ENCODE data around the gene GPRASP2. TPM values are rescaled to one million over a fixed set of nuclear protein-coding genes. Genes with fewer than 3 reads are reported as not detected.
"Not testable (repeated sequence)": the region's sequence is repeated elsewhere in the genome, so short reads cannot be mapped to it uniquely, and the experiment has no call there.

Gene GPRASP2
- total and polyA plus RNA-seq, 5 experiments from 2014 or later: 3.2 to 11.0 (median 5.3) TPM

DNA sequence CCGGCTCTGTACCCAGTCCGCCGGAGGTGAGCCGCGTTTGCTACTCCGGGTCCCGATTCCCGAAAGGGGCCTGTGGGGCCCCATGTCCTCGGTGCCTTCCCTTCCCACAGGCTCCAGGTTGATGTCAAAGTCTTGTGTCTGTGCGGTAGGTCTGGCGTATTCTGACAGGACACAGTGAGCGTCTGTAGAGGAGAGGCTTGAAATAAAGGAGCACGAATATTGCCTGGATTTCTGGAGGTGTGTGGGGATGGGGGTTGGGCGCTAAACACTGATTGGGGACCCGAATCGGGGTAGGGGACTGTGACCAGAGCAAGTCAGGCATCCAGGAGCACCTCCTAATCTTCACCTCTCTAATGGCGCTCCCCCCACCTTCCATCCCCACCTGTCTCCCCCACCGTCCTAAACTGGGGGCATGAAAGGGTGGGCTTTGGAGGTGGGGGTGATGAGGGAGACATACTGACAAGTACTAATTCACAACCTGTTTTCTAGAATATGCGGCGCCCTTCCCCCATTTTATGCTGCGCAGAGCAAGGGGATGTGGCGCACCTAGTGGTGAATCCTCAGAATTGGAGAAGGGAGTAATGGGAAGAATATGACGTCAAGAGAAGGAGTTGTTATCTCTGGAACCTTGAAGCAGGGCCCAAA, 855 bp downstream of the GPRASP2 start:
- H3K4me3 Mint-ChIP-seq: peak overlapping the region; percentile 70 to 90 (median 86)
- POLR2A ChIA-PET: no interaction called here
- peaks cover 10 to 27% (median 23%) of the 10 kb centered on the region in 4 donors for H3K4me1 Mint-ChIP-seq
- ATAC-seq (peak; percentile 48 to 52), DNase-seq (peak in 5 of 10 donors; percentile 10 to 31 (median 19))
- no peaks in the 10 kb centered on the region for H3K36me3 Mint-ChIP-seq
- peak overlapping the region in 8 of 10 donors; percentile 48 to 88 (median 70) for H3K27ac Mint-ChIP-seq
- H3K27me3 Mint-ChIP-seq: peaks cover 0 to 7% (median 0%) of the 10 kb centered on the region in 5 donors
- H3K9me3 Mint-ChIP-seq: no peaks in the 10 kb centered on the region

DNA sequence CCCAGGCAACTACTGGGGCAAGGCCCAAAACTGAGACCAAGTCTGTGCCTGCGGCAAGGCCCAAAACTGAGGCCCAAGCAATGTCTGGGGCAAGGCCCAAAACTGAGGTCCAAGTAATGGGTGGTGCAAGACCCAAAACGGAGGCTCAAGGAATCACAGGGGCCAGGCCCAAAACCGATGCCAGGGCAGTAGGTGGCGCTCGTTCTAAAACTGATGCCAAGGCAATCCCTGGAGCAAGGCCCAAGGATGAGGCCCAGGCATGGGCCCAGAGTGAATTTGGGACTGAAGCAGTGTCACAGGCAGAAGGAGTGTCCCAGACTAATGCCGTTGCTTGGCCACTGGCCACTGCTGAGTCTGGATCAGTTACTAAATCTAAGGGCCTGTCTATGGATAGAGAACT, 2.7 kb downstream of the GPRASP2 start:
- ATAC-seq (no peak), DNase-seq (no peak)
- Mint-ChIP-seq H3K4me3 (peak overlapping the region in 1 of 10 donors; percentile 39), H3K4me1 (peaks cover 6 to 19% (median 15%) of the 10 kb centered on the region in 4 donors), H3K36me3 (no peaks in the 10 kb centered on the region), H3K9me3 (no peaks in the 10 kb centered on the region), H3K27ac (no peak overlapping the region), H3K27me3 (peaks cover 0 to 7% (median 0%) of the 10 kb centered on the region in 5 donors)
- POLR2A ChIA-PET: no interaction called here

DNA sequence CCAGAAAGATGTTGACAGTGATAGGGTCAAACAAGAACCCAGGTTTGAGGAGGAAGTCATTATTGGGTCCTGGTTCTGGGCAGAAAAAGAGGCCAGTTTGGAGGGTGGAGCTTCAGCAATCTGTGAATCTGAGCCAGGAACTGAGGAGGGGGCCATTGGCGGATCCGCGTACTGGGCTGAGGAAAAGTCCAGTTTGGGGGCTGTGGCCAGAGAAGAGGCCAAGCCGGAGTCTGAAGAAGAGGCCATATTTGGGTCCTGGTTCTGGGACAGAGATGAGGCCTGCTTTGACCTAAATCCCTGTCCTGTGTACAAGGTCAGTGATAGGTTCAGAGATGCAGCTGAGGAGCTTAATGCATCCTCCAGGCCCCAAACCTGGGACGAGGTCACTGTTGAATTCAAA, 3.7 kb downstream of the GPRASP2 start:
- H3K36me3 Mint-ChIP-seq: no peaks in the 10 kb centered on the region
- POLR2A ChIA-PET: no interaction called here
- no peak overlapping the region for H3K27ac Mint-ChIP-seq
- ATAC-seq (no peak), DNase-seq (no peak)
- no peaks in the 10 kb centered on the region for H3K9me3 Mint-ChIP-seq
- no peak overlapping the region for H3K4me3 Mint-ChIP-seq
- H3K4me1 Mint-ChIP-seq: peaks cover 12 to 25% (median 23%) of the 10 kb centered on the region in 4 donors
- peaks cover 0 to 5% (median 0%) of the 10 kb centered on the region in 5 donors for H3K27me3 Mint-ChIP-seq

DNA sequence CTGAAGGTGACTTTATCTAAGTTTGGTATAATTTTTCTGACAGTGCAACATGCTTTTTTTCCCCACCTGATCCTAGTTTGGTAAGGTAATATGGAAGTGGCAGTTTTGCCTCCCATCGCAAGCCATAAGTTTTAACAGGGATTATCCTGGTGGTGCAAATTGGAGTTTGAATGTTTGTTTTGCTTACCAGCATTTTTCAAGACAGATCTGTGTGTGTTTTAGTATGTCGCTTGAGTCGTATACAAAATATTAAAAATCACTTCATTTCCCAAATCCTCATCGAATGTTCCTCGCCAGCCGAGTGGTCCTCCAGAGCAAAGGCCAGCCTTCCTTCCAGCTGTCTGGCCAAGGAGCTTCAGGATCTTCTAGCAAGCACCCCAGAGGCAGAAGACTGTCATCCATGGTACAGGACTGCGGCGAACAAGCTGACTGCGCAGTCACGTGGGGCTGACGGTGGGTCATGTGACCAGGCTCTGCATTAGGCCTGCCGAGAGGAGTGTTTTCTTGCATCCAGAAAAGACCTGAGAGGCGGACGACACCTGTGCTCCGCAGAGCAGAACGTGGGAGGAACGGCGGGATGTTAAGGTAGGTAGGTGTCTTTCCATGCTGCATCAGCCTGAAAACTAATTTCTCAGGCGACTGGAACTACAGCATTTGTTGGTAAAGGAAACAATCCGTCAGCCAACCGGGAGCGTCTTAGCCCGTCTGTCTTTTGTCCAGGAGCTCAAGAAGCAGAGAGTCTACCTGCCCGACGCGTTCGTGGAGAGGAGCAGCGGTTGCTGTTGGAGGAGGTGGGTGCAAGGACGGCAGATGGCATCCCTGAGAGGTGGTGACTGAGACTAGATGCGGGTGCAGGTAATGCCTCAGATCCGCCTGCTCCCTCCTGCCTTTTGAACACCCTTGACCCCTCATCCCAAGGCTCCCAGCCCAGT, 8.3 kb downstream of the GPRASP2 start, which contains the start of gene GPRASP3:
TSS of gene GPRASP3 (plus strand) at position 507 of the 932 bp plus-strand sequence. CDS start 28,253 bp downstream, outside the sequence.
- peak within 1 kb of the TSS; percentile 85 to 96 (median 93) for H3K4me3 Mint-ChIP-seq
- H3K27me3 Mint-ChIP-seq: no peaks in the 10 kb centered on the region
- H3K27ac Mint-ChIP-seq: peak within 1 kb of the TSS; percentile 84 to 96 (median 92)
- peak; percentile 99 for ATAC-seq
- peak; percentile 44 to 83 (median 63) for DNase-seq
- peaks cover 6 to 17% (median 11%) of the 10 kb centered on the region in 4 donors for H3K4me1 Mint-ChIP-seq
- H3K36me3 Mint-ChIP-seq: peaks cover 0 to 4% (median 0%) of the 10 kb centered on the region in 3 donors
- POLR2A ChIA-PET: interaction anchor here (1.3 kb wide), 1 partner anchor 789 kb away, joined by 5 read pairs; the partner anchor contains the start of gene ZMAT1
- no peaks in the 10 kb centered on the region for H3K9me3 Mint-ChIP-seq

DNA sequence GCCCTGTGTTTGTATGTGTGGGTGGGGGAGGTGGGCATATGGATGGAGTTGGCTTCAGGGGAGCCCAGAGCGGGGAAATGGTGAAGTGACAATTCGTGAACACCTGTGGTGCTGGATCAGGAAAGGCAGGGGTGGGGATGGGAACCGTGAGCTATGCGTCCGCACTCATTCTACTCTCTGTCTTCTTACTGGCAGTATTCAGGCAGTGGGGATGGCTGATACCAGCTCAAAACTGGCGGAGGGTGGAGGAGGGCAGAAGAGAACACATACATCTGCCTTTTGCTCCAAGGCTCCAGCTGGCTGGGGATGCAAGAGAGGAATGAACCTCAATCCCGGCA, 8.9 kb downstream of the GPRASP2 start:
- POLR2A ChIA-PET: interaction anchor here (1.3 kb wide), 1 partner anchor 789 kb away, joined by 5 read pairs; the partner anchor contains the start of gene ZMAT1
- H3K27ac Mint-ChIP-seq: peak overlapping the region in 8 of 10 donors; percentile 16 to 96 (median 92)

DNA sequence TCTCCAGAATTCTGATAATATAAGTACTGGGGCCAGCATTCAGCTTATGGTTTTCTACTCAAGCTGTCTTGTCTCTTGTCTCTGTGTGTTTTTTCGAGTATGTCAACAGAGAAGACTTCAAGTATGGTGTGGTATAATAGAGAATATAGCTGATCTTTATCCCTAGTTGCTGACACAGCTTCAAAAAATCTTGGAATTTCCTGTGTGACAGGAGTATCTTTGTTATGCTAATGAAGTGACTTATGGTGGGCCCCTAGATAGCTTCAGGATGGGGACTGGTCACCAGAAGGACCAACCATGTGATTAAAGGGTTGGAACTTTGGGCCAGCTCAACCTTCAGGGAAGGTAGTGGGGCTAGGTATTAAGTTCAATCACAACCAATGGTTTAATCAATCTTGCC, 11.2 kb downstream of the GPRASP2 start:
- Mint-ChIP-seq H3K9me3 (no peaks in the 10 kb centered on the region), H3K4me3 (no peak overlapping the region), H3K4me1 (peaks cover 6 to 17% (median 11%) of the 10 kb centered on the region in 4 donors), H3K36me3 (peaks cover 0 to 10% (median 0%) of the 10 kb centered on the region in 3 donors), H3K27me3 (no peaks in the 10 kb centered on the region), H3K27ac (no peak overlapping the region)
- DNase-seq (no peak), ATAC-seq (no peak)
- POLR2A ChIA-PET: no interaction called here

More for the DNA sequence above, 8.9 kb downstream of the GPRASP2 start:
- ATAC-seq, DNase-seq, H3K27me3 Mint-ChIP-seq, H3K36me3 Mint-ChIP-seq, H3K9me3 Mint-ChIP-seq: not testable (repeated sequence)
- peak overlapping the region; percentile 85 to 96 (median 93) for H3K4me3 Mint-ChIP-seq
- peaks cover 6 to 17% (median 11%) of the 10 kb centered on the region in 4 donors for H3K4me1 Mint-ChIP-seq

DNA sequence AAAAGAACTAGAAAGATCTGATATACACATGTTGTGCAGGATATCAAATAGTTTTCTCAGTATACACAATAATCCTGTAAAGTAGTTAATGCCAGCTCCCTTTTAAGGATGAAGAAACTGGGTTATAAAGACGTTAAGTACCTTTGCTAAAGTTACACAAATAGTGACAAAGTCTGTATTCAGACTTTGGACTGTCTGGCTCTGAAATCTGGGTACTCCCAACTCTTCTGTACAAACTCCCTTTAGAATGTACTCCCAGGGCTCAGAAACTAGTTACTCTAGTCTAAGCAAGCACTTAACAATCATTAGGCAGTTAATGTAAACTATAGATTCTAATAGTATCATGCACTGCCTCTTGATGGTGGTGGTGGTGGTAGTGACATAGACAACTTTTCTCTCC, 15.5 kb downstream of the GPRASP2 start:
- H3K27ac Mint-ChIP-seq: no peak overlapping the region
- H3K4me3 Mint-ChIP-seq: no peak overlapping the region
- no peaks in the 10 kb centered on the region for H3K9me3 Mint-ChIP-seq
- no peaks in the 10 kb centered on the region for H3K4me1 Mint-ChIP-seq
- no peak for ATAC-seq
- no peak for DNase-seq
- POLR2A ChIA-PET: no interaction called here
- no peaks in the 10 kb centered on the region for H3K27me3 Mint-ChIP-seq
- H3K36me3 Mint-ChIP-seq: peaks cover 0 to 14% (median 0%) of the 10 kb centered on the region in 3 donors

DNA sequence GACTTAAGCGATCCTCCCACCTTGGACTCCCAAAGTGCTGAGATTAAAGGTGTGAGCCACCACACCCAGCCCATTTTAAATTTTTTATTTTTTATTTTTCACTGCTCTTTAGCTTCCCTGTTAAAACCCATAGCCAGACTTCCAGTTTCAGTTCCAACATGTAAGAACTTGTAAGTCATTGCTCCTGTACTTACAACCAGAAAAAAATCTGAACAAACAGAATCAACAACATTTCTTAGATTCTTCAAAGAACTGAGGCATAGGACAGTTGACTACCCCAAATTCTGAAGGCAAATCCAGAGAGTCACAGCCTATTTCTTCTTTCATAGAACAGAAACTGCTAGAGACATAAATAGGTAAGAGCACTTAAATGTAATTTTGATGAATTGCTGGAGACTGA, 16.4 kb downstream of the GPRASP2 start:
- no peak overlapping the region for H3K27ac Mint-ChIP-seq
- H3K9me3 Mint-ChIP-seq: no peaks in the 10 kb centered on the region
- DNase-seq (no peak), ATAC-seq (no peak)
- POLR2A ChIA-PET: no interaction called here
- H3K4me3 Mint-ChIP-seq: no peak overlapping the region
- no peaks in the 10 kb centered on the region for H3K4me1 Mint-ChIP-seq
- peaks cover 0 to 14% (median 0%) of the 10 kb centered on the region in 3 donors for H3K36me3 Mint-ChIP-seq
- no peaks in the 10 kb centered on the region for H3K27me3 Mint-ChIP-seq

DNA sequence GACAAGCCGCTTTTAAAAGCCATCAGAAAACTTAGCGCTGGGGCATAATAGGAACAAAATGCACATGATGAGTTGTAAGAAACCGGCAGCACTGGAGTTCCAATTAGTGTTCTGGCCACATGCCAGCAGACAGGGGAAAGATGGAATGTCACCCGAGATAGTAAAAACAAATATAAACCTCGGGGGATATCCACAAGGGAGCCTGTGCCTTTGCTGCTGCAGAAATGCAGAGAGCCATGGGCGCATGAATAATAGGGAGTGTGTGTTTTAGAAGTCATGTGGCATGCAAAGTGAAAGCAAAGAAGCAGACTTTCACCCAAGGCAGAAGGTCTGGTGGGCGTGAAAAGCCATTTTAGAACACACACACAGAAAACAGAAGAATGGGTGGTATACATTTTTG, 27.4 kb downstream of the GPRASP2 start:
- POLR2A ChIA-PET: no interaction called here
- no peaks in the 10 kb centered on the region for H3K27me3 Mint-ChIP-seq
- no peaks in the 10 kb centered on the region for H3K4me1 Mint-ChIP-seq
- DNase-seq (no peak), ATAC-seq (no peak)
- H3K4me3 Mint-ChIP-seq: no peak overlapping the region
- H3K9me3 Mint-ChIP-seq: no peaks in the 10 kb centered on the region
- H3K27ac Mint-ChIP-seq: no peak overlapping the region
- H3K36me3 Mint-ChIP-seq: peaks cover 0 to 2% (median 0%) of the 10 kb centered on the region in 3 donors

DNA sequence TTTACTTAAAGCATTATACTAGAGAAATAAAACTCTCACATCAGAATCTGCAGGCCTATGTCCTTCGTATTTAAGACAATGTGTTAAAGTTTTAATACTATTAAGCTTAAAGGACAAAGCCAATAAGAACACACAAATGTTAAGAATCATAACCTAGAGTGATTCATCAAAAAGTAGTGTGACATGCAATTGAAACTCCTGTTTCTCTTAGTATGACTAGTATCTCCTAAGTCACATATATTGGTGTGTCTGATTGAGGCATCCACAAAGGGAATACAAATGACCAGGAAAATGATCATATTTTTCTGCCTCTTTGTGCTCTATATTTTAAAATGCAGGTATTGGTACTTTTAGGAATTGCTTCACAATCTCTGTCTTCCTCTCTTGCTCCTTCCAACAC, 32.1 kb downstream of the GPRASP2 start:
- Mint-ChIP-seq H3K36me3 (peaks cover 0 to 2% (median 0%) of the 10 kb centered on the region in 3 donors), H3K27ac (no peak overlapping the region), H3K9me3 (no peaks in the 10 kb centered on the region), H3K4me3 (peak overlapping the region in 2 of 10 donors; percentile 61 to 89), H3K27me3 (no peaks in the 10 kb centered on the region), H3K4me1 (peaks cover 3 to 11% (median 7%) of the 10 kb centered on the region in 4 donors)
- DNase-seq (no peak), ATAC-seq (no peak)
- POLR2A ChIA-PET: no interaction called here

DNA sequence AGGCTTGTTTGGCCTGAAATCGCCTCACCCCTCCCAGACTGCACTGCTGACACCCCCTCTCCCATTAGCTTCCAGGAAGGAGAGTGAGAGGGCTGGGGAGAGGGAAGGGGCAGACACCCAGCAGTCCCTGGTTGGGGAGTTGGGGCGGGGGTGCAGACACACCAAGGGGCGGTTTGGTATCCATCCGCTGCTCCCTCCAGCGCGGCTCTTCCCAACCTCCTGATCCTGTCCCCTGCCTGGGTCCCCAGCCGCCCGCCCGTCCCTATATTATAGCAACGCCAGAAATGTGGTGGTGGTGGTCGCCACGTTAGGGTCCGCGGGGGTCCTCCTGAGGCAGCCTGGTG, 33.2 kb downstream of the GPRASP2 start:
- DNase-seq (no peak), ATAC-seq (no peak)
- peak overlapping the region; percentile 52 to 94 (median 89) for H3K4me3 Mint-ChIP-seq
- no peaks in the 10 kb centered on the region for H3K27me3 Mint-ChIP-seq
- peaks cover 3 to 11% (median 7%) of the 10 kb centered on the region in 4 donors for H3K4me1 Mint-ChIP-seq
- peaks cover 0 to 2% (median 0%) of the 10 kb centered on the region in 3 donors for H3K36me3 Mint-ChIP-seq
- peak overlapping the region in 2 of 10 donors; percentile 43 to 74 for H3K27ac Mint-ChIP-seq
- H3K9me3 Mint-ChIP-seq: no peaks in the 10 kb centered on the region
- POLR2A ChIA-PET: no interaction called here

DNA sequence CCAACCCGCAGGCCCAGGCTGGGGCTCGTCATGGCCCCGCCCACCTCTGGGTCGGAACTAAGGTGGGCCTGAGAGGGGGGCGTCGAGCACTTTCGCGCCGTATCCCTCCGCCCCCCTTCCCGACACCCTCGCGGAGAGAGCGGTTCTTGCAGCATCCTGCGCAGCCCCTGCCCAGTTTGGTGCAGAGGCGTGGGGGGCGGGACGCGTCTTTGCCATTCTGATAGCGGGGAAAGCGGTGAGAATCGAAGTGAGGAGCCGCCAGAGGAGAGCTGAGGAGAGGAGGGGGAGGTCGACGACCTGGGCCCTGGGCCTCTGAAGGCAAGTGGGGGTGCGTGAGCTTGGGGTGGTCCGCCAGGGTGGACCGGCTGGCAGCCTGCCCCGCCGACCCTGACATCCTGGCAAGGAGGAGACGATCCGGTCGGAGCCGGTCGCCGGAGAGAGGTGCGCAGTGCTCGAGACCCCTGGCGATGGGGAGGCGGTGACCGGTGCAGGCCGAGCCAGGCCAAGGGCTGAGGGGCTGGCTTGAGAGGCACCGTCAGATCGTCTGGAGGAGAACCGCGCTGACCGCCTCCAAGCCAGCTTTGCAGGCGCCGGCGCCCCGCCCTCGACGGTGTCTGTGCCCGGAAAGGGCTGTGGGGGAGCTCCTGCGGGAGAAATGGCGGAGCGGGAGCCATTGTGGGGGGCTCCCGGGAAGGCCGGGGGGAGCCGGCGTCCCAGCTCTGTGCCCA, 33.8 kb downstream of the GPRASP2 start:
- POLR2A ChIA-PET: no interaction called here
- peak overlapping the region in 7 of 10 donors; percentile 37 to 87 (median 59) for H3K27ac Mint-ChIP-seq

More for the DNA sequence above, 33.8 kb downstream of the GPRASP2 start:
- no peaks in the 10 kb centered on the region for H3K27me3 Mint-ChIP-seq
- peaks cover 3 to 11% (median 7%) of the 10 kb centered on the region in 4 donors for H3K4me1 Mint-ChIP-seq
- peaks cover 0 to 2% (median 0%) of the 10 kb centered on the region in 3 donors for H3K36me3 Mint-ChIP-seq
- ATAC-seq (peak; percentile 70 to 80), DNase-seq (peak in 9 of 10 donors; percentile 1 to 63 (median 16))
- no peaks in the 10 kb centered on the region for H3K9me3 Mint-ChIP-seq
- H3K4me3 Mint-ChIP-seq: peak overlapping the region; percentile 83 to 94 (median 89)
